Endothelial cell of umbilical vein (primary cell): Measurements from ENCODE around the gene FAM53B. TPM values are rescaled to one million over a fixed set of nuclear protein-coding genes. Genes with fewer than 3 reads are reported as not detected.

Experiments
- BruUV-seq: library from RNA; stranded (reverse); fragments of 400-500 nt; replicated peaks from 2 replicates; lab custom pipeline; 2021; lab: Mats Ljungman, UMichigan
- CTCF ChIA-PET: fragments of 300-600, 350-600 bp; sonication (Branson Sonifier 250); formaldehyde crosslinking; loops from one replicate; lab custom pipeline; 2021; ENCODE audit warnings: antibody characterized with exemption, inconsistent platforms; lab: Charles Lee
- POLR2A ChIA-PET: fragments of 300-600, 350-600 bp; sonication (Branson Sonifier 250); formaldehyde crosslinking; loops from one replicate; lab custom pipeline; 2021; ENCODE audit warnings: antibody characterized with exemption, inconsistent platforms; lab: Charles Lee
- DNase-seq: peaks from one replicate; pipeline ENCODE4 v3.0.0-alpha.2; 2011; ENCODE audit warnings: low read depth, low spot score
- FAIRE-seq: peaks from 2 replicates; lab custom pipeline; 2011; peaks lifted over from hg19 to GRCh38; lab: Jason Lieb, UNC
- H2AFZ ChIP-seq: 2 replicates; pipeline ENCODE4 v1.6.0; 2012; ENCODE audit warnings: low read depth, low read length, control low read depth, inconsistent platforms
- H3K27ac ChIP-seq: 2 replicates; pipeline ENCODE4 v1.5.1; 2011; ENCODE audit warnings: low read depth, mild to moderate bottlenecking, control low read depth, low read length, moderate library complexity; ENCODE audit not compliant: insufficient read depth
- H3K27me3 ChIP-seq, 2 experiments: 2 replicates each; pipeline versions ENCODE4 v1.6.0 to v1.6.1; 2011; ENCODE audit warnings: low read length in 2 of 2, mixed read lengths in 1 of 2; ENCODE audit not compliant: control insufficient read depth in 2 of 2, insufficient read depth in 2 of 2
- H3K36me3 ChIP-seq, 2 experiments: 2 replicates in 1 of 2; 3 replicates in 1 of 2; pipeline ENCODE4 v1.5.1; 2011; ENCODE audit warnings: low read length in 2 of 2, mild to moderate bottlenecking in 1 of 2, moderate library complexity in 1 of 2; ENCODE audit not compliant: control insufficient read depth in 2 of 2, insufficient read depth in 2 of 2; ENCODE audit errors: extremely low read depth in 1 of 2
- H3K4me1 ChIP-seq: 3 replicates; pipeline ENCODE4 v1.5.1; 2011; ENCODE audit warnings: mild to moderate bottlenecking, low read length; ENCODE audit not compliant: control insufficient read depth, insufficient read depth; ENCODE audit errors: extremely low read depth
- H3K4me2 ChIP-seq: 2 replicates; pipeline ENCODE4 v1.6.1; 2011; ENCODE audit warnings: low read length, control low read depth, mixed read lengths; ENCODE audit not compliant: insufficient read depth
- H3K4me3 ChIP-seq, 3 experiments: fragments of 200-600 bp in 1 of 3; sonication (generic), shearing (Covaris generic) in 1 of 3; replicated peaks in 1 of 3; 2 replicates each; pipeline ENCODE4 v1.5.1; 2011 to 2016; ENCODE audit warnings: control low read depth in 3 of 3, low read length in 3 of 3, mild to moderate bottlenecking in 2 of 3, inconsistent platforms in 1 of 3, low read depth in 1 of 3, moderate library complexity in 1 of 3; ENCODE audit not compliant: insufficient read depth in 1 of 3
- H3K79me2 ChIP-seq: 2 replicates; pipeline ENCODE4 v1.6.0; 2012; ENCODE audit warnings: low read length, inconsistent platforms; ENCODE audit not compliant: control insufficient read depth, insufficient read depth
- H3K9ac ChIP-seq: replicated peaks from 2 replicates; pipeline ENCODE3; 2011; ENCODE audit warnings: low read length, control low read depth; ENCODE audit not compliant: insufficient read depth; ENCODE audit errors: extremely low read depth
- H3K9me1 ChIP-seq: replicated peaks from 3 replicates; pipeline ENCODE4 v1.6.0; 2011; ENCODE audit warnings: mild to moderate bottlenecking, low read length; ENCODE audit not compliant: control insufficient read depth, insufficient read depth; ENCODE audit errors: extremely low read depth
- H3K9me3 ChIP-seq: replicated peaks from 2 replicates; pipeline ENCODE4 v1.5.1; 2012; ENCODE audit warnings: low read length, inconsistent platforms; ENCODE audit not compliant: control insufficient read depth, insufficient read depth
- H4K20me1 ChIP-seq: replicated peaks from 2 replicates; pipeline ENCODE3; 2011; ENCODE audit warnings: mild to moderate bottlenecking, low read length; ENCODE audit not compliant: control insufficient read depth, insufficient read depth; ENCODE audit errors: extremely low read depth
- CTCF ChIP-seq, 2 donors: IDR thresholded peaks; 1 replicate in 1 of 2; 2 replicates in 1 of 2; pipeline ENCODE4 v1.5.1; 2011; ENCODE audit warnings: low read length in 2 of 2, mild to moderate bottlenecking in 2 of 2, moderate library complexity in 2 of 2, control low read depth in 1 of 2, inconsistent platforms in 1 of 2, low read depth in 1 of 2; ENCODE audit not compliant: insufficient read depth in 1 of 2; ENCODE audit errors: extremely low read depth in 1 of 2
- EZH2 ChIP-seq: IDR thresholded peaks from 2 replicates; pipeline ENCODE4 v1.6.1; 2012; ENCODE audit warnings: borderline replicate concordance, low read depth, mild to moderate bottlenecking, moderate library complexity, low read length, inconsistent platforms; ENCODE audit not compliant: severe bottlenecking
- FOS ChIP-seq: IDR thresholded peaks from 2 replicates; pipeline ENCODE4 v1.6.1; 2011; ENCODE audit warnings: mild to moderate bottlenecking, low read length, moderate library complexity, borderline replicate concordance; ENCODE audit not compliant: insufficient read depth
- GATA2 ChIP-seq: IDR thresholded peaks from 2 replicates; pipeline ENCODE4 v1.7.0; 2011; ENCODE audit warnings: low read depth, mild to moderate bottlenecking, moderate library complexity, mixed read lengths, low read length; ENCODE audit not compliant: insufficient read length, insufficient read depth
- JUN ChIP-seq: IDR thresholded peaks from 2 replicates; pipeline ENCODE4 v1.6.1; 2011; ENCODE audit warnings: borderline replicate concordance, low read depth; ENCODE audit not compliant: insufficient read length, insufficient read depth
- MAX ChIP-seq: IDR thresholded peaks from 2 replicates; pipeline ENCODE4 v1.6.1; 2011; ENCODE audit not compliant: insufficient read depth, insufficient read length
- MYC ChIP-seq: IDR thresholded peaks from one replicate; pipeline ENCODE4 v1.6.1; 2011; ENCODE audit warnings: mild to moderate bottlenecking, low read depth, low read length
- POLR2A ChIP-seq: IDR thresholded peaks from 2 replicates; pipeline ENCODE4 v1.6.1; 2012; ENCODE audit warnings: low read depth, mild to moderate bottlenecking, control low read depth, low read length
- POLR2AphosphoS5 ChIP-seq: IDR thresholded peaks from 2 replicates; pipeline ENCODE4 v1.6.1; 2012; ENCODE audit warnings: low read depth, mild to moderate bottlenecking, control low read depth, low read length, moderate library complexity; ENCODE audit not compliant: insufficient read depth
- dilution Hi-C: fragments of 300-500 bp; cut with MboI; formaldehyde crosslinking; loops from one replicate; pipeline ENCODE4 v1.15.0; 2019; ENCODE audit warnings: low sequenced_read_pairs; ENCODE audit not compliant: extremely low pct_ligation_motif_present
- intact Hi-C: fragments of 100-400 bp; cut with micrococcal nuclease; formaldehyde crosslinking; loops from one replicate; pipeline ENCODE4 v1.10.0; 2022
- polyA plus RNA-seq, 4 experiments: library from polyadenylated mRNA; depleted of rRNA in 3 of 4; stranded (reverse) in 3 of 4; unstranded in 1 of 4; fragments of >200 nt; gene quantifications; 2 replicates each; pipeline versions ENCODE4 v1.2.1 to v1.2.3, GENCODE V29; 2011 to 2012; ENCODE audit warnings: missing spikeins in 1 of 4
- total RNA-seq: library from RNA; stranded (reverse); gene quantifications from 2 replicates; pipeline ENCODE4 v1.2.3, GENCODE V29; 2021

FAM53B gene
- total and polyA plus RNA-seq, 2 donors (not counting 3 experiments of a cell fraction or from before 2014, with no cell fraction given): 8.5 to 21.1 TPM

- no peak for FAIRE-seq
- H3K4me1 ChIP-seq: no peaks in the 10 kb centered on the region
- CTCF ChIA-PET: interaction anchor here (1.0 to 3.0 kb wide), 3 partner anchors 9 to 13 kb away, joined by 3 to 18 read pairs (median 4); no protein-coding TSS in a partner anchor
- H3K4me3 ChIP-seq: no peak overlapping the region
- intact Hi-C loops (no loop called here), dilution Hi-C loops (no loop called here)
- H3K9me1 ChIP-seq: no peaks in the 10 kb centered on the region
- H4K20me1 ChIP-seq: no peaks in the 10 kb centered on the region
- no peak overlapping the region for H3K9ac ChIP-seq
- H3K27me3 ChIP-seq: no peaks in the 10 kb centered on the region
- no peak for DNase-seq
- H3K4me2 ChIP-seq: no peak overlapping the region
- H3K9me3 ChIP-seq: no peaks in the 10 kb centered on the region
- H3K36me3 ChIP-seq: no peaks in the 10 kb centered on the region
- no peak for TF ChIP-seq EZH2
- TF ChIP-seq POLR2AphosphoS5: no peak
- no peak for TF ChIP-seq MYC
- TF ChIP-seq JUN: no peak
- no peak for TF ChIP-seq CTCF (IDR thresholded peaks at IDR 0.05; ENCODE audit: extremely low read depth in 1 of 2, insufficient read depth in 1 of 2, low read depth in 1 of 2, low read length in 2 of 2)
- TF ChIP-seq FOS: no peak
- no peak for TF ChIP-seq MAX
- no peak for TF ChIP-seq GATA2
- TF ChIP-seq POLR2A: no peak
- no peak overlapping the region for H2AFZ ChIP-seq
- no peak overlapping the region for H3K27ac ChIP-seq
- BruUV-seq: no TSS peak
- H3K79me2 ChIP-seq: no peaks in the 10 kb centered on the region
- POLR2A ChIA-PET: no interaction called here
These were observed 10.0 kb upstream of the FAM53B start for GRCh38 chr10:124754227-124754626.
